Chondrocyte (in vitro differentiated cells): ENCODE results near the gene ABCA3. TPM values are rescaled to one million over a fixed set of nuclear protein-coding genes. Genes with fewer than 3 reads are reported as not detected.

ENCODE experiments used
- DNase-seq: peaks from one replicate; pipeline ENCODE4 v3.0.0; 2021; ENCODE audit warnings: mixed read lengths, low spot score
- H3K27ac Mint-ChIP-seq: one replicate; pipeline ENCODE4 v1.8.0; 2021; ENCODE audit warnings: mild to moderate bottlenecking, moderate library complexity, mixed read lengths; ENCODE audit not compliant: unreplicated experiment
- H3K27me3 Mint-ChIP-seq: 2 replicates; pipeline ENCODE4 v1.8.0; 2021; ENCODE audit warnings: low read depth, mixed read lengths
- H3K36me3 Mint-ChIP-seq: 2 replicates; pipeline ENCODE4 v1.8.0; 2021; ENCODE audit warnings: low read depth, mixed read lengths
- H3K4me1 Mint-ChIP-seq: 2 replicates; pipeline ENCODE4 v1.8.0; 2021; ENCODE audit warnings: low read depth, mild to moderate bottlenecking, mixed read lengths
- H3K4me3 Mint-ChIP-seq: one replicate; pipeline ENCODE4 v1.8.0; 2021; ENCODE audit warnings: mild to moderate bottlenecking, moderate library complexity, mixed read lengths; ENCODE audit not compliant: unreplicated experiment
- H3K9me3 Mint-ChIP-seq: 2 replicates; pipeline ENCODE4 v1.8.0; 2021; ENCODE audit warnings: low read depth, mixed read lengths
- CTCF ChIP-seq: fragments of 200-600 bp; sonication (generic); IDR thresholded peaks from 2 replicates; pipeline ENCODE4 v1.5.0; 2021; ENCODE audit warnings: antibody characterized with exemption, mild to moderate bottlenecking, moderate library complexity
- microRNA-seq: library from miRNA; unstranded; fragments of <30 nt; microRNA quantifications from one replicate; pipeline ENCODE4 v1.2.0, GENCODE V29; 2020; ENCODE audit warnings: borderline number of aligned reads
- total RNA-seq: library from RNA; stranded (reverse); gene quantifications from 3 replicates; pipeline ENCODE4 v1.2.1, GENCODE V29; 2021

Gene ABCA3
- total RNA-seq, 1 donor from 2014 or later = 26.0 TPM

GRCh38 chr16:2226918-2227317 lies 113.6 kb downstream of the ABCA3 start:
- no peak for DNase-seq
- peaks cover 18% of the 10 kb centered on the region for H3K4me1 Mint-ChIP-seq
- peaks cover 7% of the 10 kb centered on the region for H3K36me3 Mint-ChIP-seq
- peak overlapping the region; percentile 38 for H3K27ac Mint-ChIP-seq
- H3K9me3 Mint-ChIP-seq = no peaks in the 10 kb centered on the region
- no peak overlapping the region for H3K4me3 Mint-ChIP-seq
- H3K27me3 Mint-ChIP-seq = no peaks in the 10 kb centered on the region
- TF ChIP-seq CTCF = no peak

- Mint-ChIP-seq H3K4me3 (peak overlapping the region; percentile 12), H3K36me3 (peaks cover 5% of the 10 kb centered on the region), H3K27me3 (no peaks in the 10 kb centered on the region), H3K4me1 (peaks cover 18% of the 10 kb centered on the region), H3K9me3 (no peaks in the 10 kb centered on the region), H3K27ac (peak overlapping the region; percentile 5)
- TF ChIP-seq CTCF = no peak
- DNase-seq = no peak
Measured at GRCh38 chr16:2226245-2226793, 114.2 kb downstream of the ABCA3 start.

Small RNA genes lying within 50 kb of the gene (microRNA-seq; reads per million reads assigned to microRNA genes)
- gene MIR3677 (not detected), gene MIR4717 (not detected)

Other genes starting within 250 kb of the ABCA3 start
- gene PKD1, start 204.8 kb downstream of the ABCA3 start, total RNA-seq = 131 to 230 TPM (median 216 TPM) in 3 replicates
- 0.28 to 1.1 TPM (median 0.80 TPM) in 3 replicates for gene RAB26, start 192.1 kb downstream of the ABCA3 start, total RNA-seq
- 62.1 to 71.3 TPM (median 63.4 TPM) in 3 replicates for gene TRAF7, start 184.9 kb downstream of the ABCA3 start, total RNA-seq
- gene CASKIN1, start 144.1 kb downstream of the ABCA3 start, total RNA-seq = 1.3 to 3.6 TPM (median 2.3 TPM) in 3 replicates
- gene MLST8, start 135.3 kb downstream of the ABCA3 start, total RNA-seq = 37.1 to 41.4 TPM (median 39.3 TPM) in 3 replicates
- 5.4 to 7.3 TPM (median 6.9 TPM) in 3 replicates for gene BRICD5, start 129.9 kb downstream of the ABCA3 start, total RNA-seq
- gene PGP, start 125.9 kb downstream of the ABCA3 start, total RNA-seq = 15.6 to 21.1 TPM (median 16.0 TPM) in 3 replicates
- 18.7 to 25.7 TPM (median 20.7 TPM) in 3 replicates for gene E4F1, start 117.1 kb downstream of the ABCA3 start, total RNA-seq
- gene DNASE1L2, start 104.3 kb downstream of the ABCA3 start, total RNA-seq = 0.97 to 1.6 TPM (median 1.2 TPM) in 3 replicates
- gene ECI1, start 89.1 kb downstream of the ABCA3 start, total RNA-seq = 25.5 to 45.4 TPM (median 44.5 TPM) in 3 replicates
- 109 to 122 TPM (median 111 TPM) in 3 replicates for gene RNPS1, start 72.6 kb downstream of the ABCA3 start, total RNA-seq
- 4.9 to 7.7 TPM (median 7.6 TPM) in 3 replicates for gene CCNF, start 88.7 kb upstream of the ABCA3 start, total RNA-seq
- gene TEDC2, start 119.4 kb upstream of the ABCA3 start, total RNA-seq = 3.9 to 6.5 TPM (median 5.5 TPM) in 3 replicates
- gene NTN3, start 130.6 kb upstream of the ABCA3 start, total RNA-seq = 1.5 to 2.1 TPM (median 1.8 TPM) in 3 replicates
- gene TBC1D24, start 134.4 kb upstream of the ABCA3 start, total RNA-seq = 17.9 to 19.6 TPM (median 18.7 TPM) in 3 replicates
- 168 to 200 TPM (median 197 TPM) in 3 replicates for gene ATP6V0C, start 173.2 kb upstream of the ABCA3 start, total RNA-seq
- 35.4 to 37.0 TPM (median 36.3 TPM) in 3 replicates for gene AMDHD2, start 179.6 kb upstream of the ABCA3 start, total RNA-seq
- gene CEMP1, start 190.7 kb upstream of the ABCA3 start, total RNA-seq = not detected in 3 replicates
- gene PDPK1, start 197.3 kb upstream of the ABCA3 start, total RNA-seq = 39.2 to 40.6 TPM (median 39.6 TPM) in 3 replicates